A673 (cell line): ENCODE results near the gene SNAI3. TPM values are rescaled to one million over a fixed set of nuclear protein-coding genes. Genes with fewer than 3 reads are reported as not detected.

Source experiments
- BruUV-seq: library from RNA; stranded (reverse); fragments of 400-500 nt; replicated peaks from 2 replicates; lab custom pipeline; 2021; lab: Mats Ljungman, UMichigan
- CTCF ChIA-PET: fragments of 300-600 bp; sonication (Branson Sonifier 250); formaldehyde crosslinking; loops from one replicate; lab custom pipeline; 2022; ENCODE audit warnings: antibody characterized with exemption; lab: Charles Lee
- POLR2A ChIA-PET: fragments of 300-600 bp; sonication (Branson Sonifier 250); formaldehyde crosslinking; loops from one replicate; lab custom pipeline; 2022; ENCODE audit warnings: antibody characterized with exemption; ENCODE audit not compliant: low non-redundant PET; lab: Charles Lee
- DNase-seq: peaks from one replicate; pipeline ENCODE4 v3.0.0-alpha.2; 2015; ENCODE audit warnings: low spot score
- H3K27ac ChIP-seq: fragments of 200-600 bp; sonication (generic); 2 replicates; pipeline ENCODE4 v1.5.1; 2016; ENCODE audit warnings: mixed run types, low read depth, mild to moderate bottlenecking, mixed read lengths, antibody characterized with exemption, low read length; ENCODE audit not compliant: poor library complexity, severe bottlenecking
- H3K27me3 ChIP-seq: fragments of 200-600 bp; sonication (generic); replicated peaks from 2 replicates; pipeline ENCODE4 v1.6.1; 2017; ENCODE audit warnings: mixed run types, low read depth, mild to moderate bottlenecking, mixed read lengths, antibody characterized with exemption, low read length; ENCODE audit not compliant: insufficient read depth, poor library complexity
- H3K36me3 ChIP-seq: fragments of 200-600 bp; sonication (generic); 2 replicates; pipeline ENCODE4 v1.6.1; 2016; ENCODE audit warnings: mixed run types, mild to moderate bottlenecking, mixed read lengths, antibody characterized with exemption, low read length; ENCODE audit not compliant: insufficient read depth, poor library complexity, severe bottlenecking
- H3K4me1 ChIP-seq: fragments of 200-600 bp; sonication (generic); 2 replicates; pipeline ENCODE4 v1.6.1; 2017; ENCODE audit warnings: mixed run types, mild to moderate bottlenecking, mixed read lengths, antibody characterized with exemption, low read length; ENCODE audit not compliant: insufficient read depth, poor library complexity, severe bottlenecking
- H3K4me3 ChIP-seq: fragments of 200-600 bp; sonication (generic); 2 replicates; pipeline ENCODE4 v1.5.1; 2016; ENCODE audit warnings: low read depth, mixed run types, mild to moderate bottlenecking, mixed read lengths, low read length; ENCODE audit not compliant: poor library complexity, severe bottlenecking
- H3K9me3 ChIP-seq: fragments of 200-600 bp; sonication (generic); 2 replicates; pipeline ENCODE4 v1.6.1; 2016; ENCODE audit warnings: mixed run types, low read depth, mild to moderate bottlenecking, mixed read lengths, antibody characterized with exemption, low read length; ENCODE audit not compliant: poor library complexity, severe bottlenecking
- CTCF ChIP-seq: fragments of 300-800, 200-600 bp; sonication (generic); conservative IDR thresholded peaks from 2 replicates; pipeline ENCODE4 v1.5.1; 2017; ENCODE audit warnings: low read depth, mild to moderate bottlenecking, antibody characterized with exemption, low read length, moderate library complexity, mixed read lengths
- EZH2 ChIP-seq: fragments of 200-600 bp; sonication (generic); IDR thresholded peaks from 2 replicates; pipeline ENCODE4 v1.6.1; 2017; ENCODE audit warnings: borderline replicate concordance, low read depth, mild to moderate bottlenecking, mixed read lengths, antibody characterized with exemption, low read length; ENCODE audit not compliant: poor library complexity, severe bottlenecking
- intact Hi-C: fragments of 100-400 bp; cut with micrococcal nuclease; formaldehyde crosslinking; loops from one replicate; pipeline ENCODE4 v1.10.0; 2022; ENCODE audit not compliant: unreplicated experiment
- total RNA-seq: library from RNA; stranded (reverse); gene quantifications from 2 replicates; pipeline ENCODE4 v1.2.3, GENCODE V29; 2021

SNAI3 gene
- total RNA-seq, 1 experiment from 2014 or later, result not detected

GRCh38 chr16:88685156-88686061 is 898 bp downstream of the SNAI3 start:
- DNase-seq, result peak; percentile 52
- H3K27ac ChIP-seq, result no peak overlapping the region
- H3K4me3 ChIP-seq, result peak overlapping the region; percentile 53
- CTCF ChIA-PET, result interaction anchor here (0.5 kb wide), 1 partner anchor 13 kb away, joined by 11 read pairs; no protein-coding TSS in a partner anchor
- TF ChIP-seq CTCF (peak; percentile 65), EZH2 (no peak)
- H3K9me3 ChIP-seq, result no peaks in the 10 kb centered on the region
- no TSS peak for BruUV-seq
- H3K4me1 ChIP-seq, result peaks cover 6% of the 10 kb centered on the region
- intact Hi-C loops, result no loop called here
- H3K27me3 ChIP-seq, result no peaks in the 10 kb centered on the region
- POLR2A ChIA-PET, result no interaction called here
- H3K36me3 ChIP-seq, result no peaks in the 10 kb centered on the region

- TF ChIP-seq EZH2 (no peak), CTCF (no peak)
- H3K4me1 ChIP-seq, result peaks cover 6% of the 10 kb centered on the region
- intact Hi-C loops, result no loop called here
- no peaks in the 10 kb centered on the region for H3K27me3 ChIP-seq
- POLR2A ChIA-PET, result no interaction called here
- no peaks in the 10 kb centered on the region for H3K9me3 ChIP-seq
- CTCF ChIA-PET, result no interaction called here
- no peaks in the 10 kb centered on the region for H3K36me3 ChIP-seq
- no peak overlapping the region for H3K4me3 ChIP-seq
- DNase-seq, result no peak
- H3K27ac ChIP-seq, result no peak overlapping the region
- BruUV-seq, result no TSS peak
Observed at GRCh38 chr16:88684569-88685155, 1.6 kb downstream of the SNAI3 start.

GRCh38 chr16:88681709-88682451 is 4.4 kb downstream of the SNAI3 start:
- no peaks in the 10 kb centered on the region for H3K36me3 ChIP-seq
- intact Hi-C loops, result no loop called here
- TF ChIP-seq EZH2 (no peak), CTCF (no peak)
- H3K27ac ChIP-seq, result no peak overlapping the region
- no peak overlapping the region for H3K4me3 ChIP-seq
- H3K27me3 ChIP-seq, result no peaks in the 10 kb centered on the region
- H3K9me3 ChIP-seq, result no peaks in the 10 kb centered on the region
- POLR2A ChIA-PET, result no interaction called here
- CTCF ChIA-PET, result no interaction called here
- BruUV-seq, result no TSS peak
- H3K4me1 ChIP-seq, result peaks cover 6% of the 10 kb centered on the region
- DNase-seq, result no peak
